Urinary bladder (tissue), 4 donors: Measurements from ENCODE around the gene AKAP12. TPM values are rescaled to one million over a fixed set of nuclear protein-coding genes. Genes with fewer than 3 reads are reported as not detected.
"Not testable (repeated sequence)": the region's sequence is repeated elsewhere in the genome, so short reads cannot be mapped to it uniquely, and the experiment has no call there.

Experiments used
- DNase-seq: peaks from one replicate; pipeline ENCODE4 v3.0.0-alpha.2; 2015; ENCODE audit errors: extremely low spot score
- H3K27ac ChIP-seq: one replicate; pipeline ENCODE4 v1.5.1; 2013; ENCODE audit warnings: low read depth, mild to moderate bottlenecking, moderate library complexity
- H3K36me3 ChIP-seq: one replicate; pipeline ENCODE4 v1.6.1; 2013; ENCODE audit warnings: mild to moderate bottlenecking, moderate library complexity; ENCODE audit not compliant: insufficient read depth
- H3K4me1 ChIP-seq: one replicate; pipeline ENCODE4 v1.6.1; 2013; ENCODE audit warnings: mild to moderate bottlenecking, moderate library complexity; ENCODE audit not compliant: insufficient read depth
- H3K4me3 ChIP-seq: one replicate; pipeline ENCODE4 v1.5.1; 2013; ENCODE audit warnings: low read depth, low read length
- WGBS: extraction: QIAGEN DNeasy Blood & Tissue Kit; methylation state at CpG from one replicate; pipeline ENCODE4 v1.1.7; 2013; 5-methylcytosine and 5-hydroxymethylcytosine counted together
- polyA plus RNA-seq: library from polyadenylated mRNA; stranded (reverse); fragments of 200-250 nt; gene quantifications from one replicate; pipeline ENCODE4 v1.2.3, GENCODE V29; 2013
- total RNA-seq: library from RNA; depleted of rRNA; stranded (reverse); fragments of >200 nt; gene quantifications from one replicate; pipeline ENCODE4 v1.2.3, GENCODE V29; 2014
- donor health status: healthy with polysubstance abuse.
- donor health status: healthy.

Gene AKAP12
- total and polyA plus RNA-seq, 2 donors: 43.3 to 226 TPM

- H3K36me3 ChIP-seq: no peaks in the 10 kb centered on the region
- 83% methylated on average over 15 of the region's 15 CpGs for WGBS
- H3K27ac ChIP-seq: no peak overlapping the region
- no peak overlapping the region for H3K4me3 ChIP-seq
- DNase-seq: no peak
- H3K4me1 ChIP-seq: no peaks in the 10 kb centered on the region
Observed at GRCh38 chr6:151340219-151340978, 100.6 kb downstream of the AKAP12 start.

GRCh38 chr6:151341476-151342195 lies 101.9 kb downstream of the AKAP12 start:
- no peaks in the 10 kb centered on the region for H3K36me3 ChIP-seq
- no peak for DNase-seq
- H3K4me3 ChIP-seq: no peak overlapping the region
- WGBS: 95% methylated on average over 52 of the region's 52 CpGs
- no peak overlapping the region for H3K27ac ChIP-seq
- no peaks in the 10 kb centered on the region for H3K4me1 ChIP-seq

GRCh38 chr6:151342750-151343149 lies 103.0 kb downstream of the AKAP12 start:
- 82% methylated on average over 10 of the region's 10 CpGs for WGBS
- H3K27ac ChIP-seq: not testable (repeated sequence)

GRCh38 chr6:151349651-151350270 lies 110.0 kb downstream of the AKAP12 start:
- H3K4me1 ChIP-seq: no peaks in the 10 kb centered on the region
- H3K36me3 ChIP-seq: no peaks in the 10 kb centered on the region
- no peak for DNase-seq
- H3K4me3 ChIP-seq: no peak overlapping the region
- H3K27ac ChIP-seq: no peak overlapping the region
- 93% methylated on average over 19 of the region's 19 CpGs for WGBS

More at GRCh38 chr6:151342750-151343149, 103.0 kb downstream of the AKAP12 start:
- H3K4me3 ChIP-seq, DNase-seq, H3K36me3 ChIP-seq, H3K4me1 ChIP-seq: not testable (repeated sequence)

GRCh38 chr6:151350442-151351145 lies 110.8 kb downstream of the AKAP12 start:
- Histone ChIP-seq H3K36me3 (no peaks in the 10 kb centered on the region), H3K4me1 (no peaks in the 10 kb centered on the region), H3K4me3 (no peak overlapping the region), H3K27ac (no peak overlapping the region)
- 97% methylated on average over 20 of the region's 20 CpGs for WGBS
- DNase-seq: no peak

- Histone ChIP-seq H3K4me1 (no peaks in the 10 kb centered on the region), H3K4me3 (no peak overlapping the region), H3K27ac (no peak overlapping the region), H3K36me3 (no peaks in the 10 kb centered on the region)
- DNase-seq: no peak
- 96% methylated on average over 18 of the region's 18 CpGs for WGBS
Observed at GRCh38 chr6:151351146-151351700, 111.5 kb downstream of the AKAP12 start.

GRCh38 chr6:151351731-151352130 lies 112.0 kb downstream of the AKAP12 start:
- no peak overlapping the region for H3K4me3 ChIP-seq
- DNase-seq: no peak
- H3K4me1 ChIP-seq: no peaks in the 10 kb centered on the region
- no peaks in the 10 kb centered on the region for H3K36me3 ChIP-seq
- 97% methylated on average over 7 of the region's 7 CpGs for WGBS
- H3K27ac ChIP-seq: no peak overlapping the region

- Histone ChIP-seq H3K27ac (no peak overlapping the region), H3K36me3 (no peaks in the 10 kb centered on the region), H3K4me3 (no peak overlapping the region), H3K4me1 (no peaks in the 10 kb centered on the region)
- no peak for DNase-seq
- 72% methylated on average over 19 of the region's 19 CpGs for WGBS
Observed at GRCh38 chr6:151352410-151353396, 112.9 kb downstream of the AKAP12 start.

- H3K36me3 ChIP-seq: no peaks in the 10 kb centered on the region
- no peak for DNase-seq
- WGBS: 94% methylated on average over 10 of the region's 10 CpGs
- no peaks in the 10 kb centered on the region for H3K4me1 ChIP-seq
- no peak overlapping the region for H3K4me3 ChIP-seq
- no peak overlapping the region for H3K27ac ChIP-seq
Observed at GRCh38 chr6:151353795-151354194, 114.0 kb downstream of the AKAP12 start.

- H3K4me1 ChIP-seq, H3K27ac ChIP-seq, DNase-seq, H3K4me3 ChIP-seq, H3K36me3 ChIP-seq: not testable (repeated sequence)
- 88% methylated on average over 6 of the region's 6 CpGs for WGBS
Observed at GRCh38 chr6:151356983-151357382, 117.2 kb downstream of the AKAP12 start.

- no peak for DNase-seq
- WGBS: 75% methylated on average over 6 of the region's 6 CpGs
- Histone ChIP-seq H3K4me3 (no peak overlapping the region), H3K27ac (no peak overlapping the region), H3K4me1 (no peaks in the 10 kb centered on the region), H3K36me3 (no peaks in the 10 kb centered on the region)
Observed at GRCh38 chr6:151357758-151358436, 118.1 kb downstream of the AKAP12 start.

- Histone ChIP-seq H3K27ac (no peak overlapping the region), H3K4me1 (no peaks in the 10 kb centered on the region), H3K36me3 (no peaks in the 10 kb centered on the region), H3K4me3 (no peak overlapping the region)
- no peak for DNase-seq
- WGBS: 87% methylated on average over 3 of the region's 3 CpGs
Observed at GRCh38 chr6:151358475-151358874, 118.7 kb downstream of the AKAP12 start.
